Stromal cell of bone marrow (primary cell): ENCODE data around the gene OSTF1.

ENCODE experiments used
- DNase-seq: peaks from one replicate; pipeline ENCODE4 v3.0.0-alpha.2; 2012; ENCODE audit warnings: low read depth

OSTF1 gene, protein sequence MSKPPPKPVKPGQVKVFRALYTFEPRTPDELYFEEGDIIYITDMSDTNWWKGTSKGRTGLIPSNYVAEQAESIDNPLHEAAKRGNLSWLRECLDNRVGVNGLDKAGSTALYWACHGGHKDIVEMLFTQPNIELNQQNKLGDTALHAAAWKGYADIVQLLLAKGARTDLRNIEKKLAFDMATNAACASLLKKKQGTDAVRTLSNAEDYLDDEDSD

DNA sequence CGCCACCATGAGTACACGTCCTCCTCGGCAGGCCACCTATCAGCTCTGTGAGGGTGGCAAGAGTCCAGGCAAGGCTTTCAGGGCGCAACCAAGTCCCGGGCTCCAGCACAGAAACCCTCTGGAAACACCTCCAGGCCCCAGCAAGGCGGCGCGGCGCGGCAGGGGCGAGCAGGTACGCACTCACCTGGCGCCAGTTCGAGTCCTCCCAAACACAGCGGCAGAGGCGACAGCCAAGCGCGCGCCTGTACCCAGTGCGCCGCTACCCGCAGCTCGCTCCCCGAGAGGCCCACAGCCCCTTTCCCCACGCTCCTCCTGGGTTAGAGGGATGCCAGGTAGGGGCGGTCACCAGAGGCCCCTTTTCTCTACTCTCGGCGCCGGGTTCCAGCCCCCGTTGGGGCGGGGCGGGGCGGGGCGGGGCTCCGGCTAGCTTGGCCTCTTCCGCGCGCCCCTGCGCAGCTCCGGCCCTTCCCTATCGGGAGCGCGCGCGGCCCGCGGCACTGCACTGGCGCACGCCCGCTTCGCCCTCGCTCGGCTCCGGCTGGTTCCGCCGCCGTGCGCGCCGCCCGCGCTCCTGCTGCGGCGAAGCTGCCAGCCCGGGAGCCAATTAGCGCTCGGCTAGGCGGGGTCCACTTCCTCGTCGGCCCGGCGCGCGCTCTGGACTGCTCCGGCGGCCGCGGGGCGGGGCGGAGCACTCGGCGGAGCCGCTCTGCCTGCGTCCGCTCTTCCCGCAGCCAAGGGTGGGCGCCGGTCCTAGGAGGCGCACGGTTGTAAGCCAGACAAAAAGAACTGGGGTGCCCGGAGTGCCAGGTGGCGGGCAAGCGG, at the start of gene OSTF1, which contains the start of gene NMRK1:
Gene OSTF1, plus strand, starts transcription at position 691 of the 822 bp plus-strand sequence. CDS start 179 bp downstream, outside the sequence.
Gene NMRK1, minus strand, starts transcription at position 332 of the 822 bp plus-strand sequence. CDS start 5,040 bp downstream, outside the sequence.
- DNase-seq = peak; percentile 95

DNA sequence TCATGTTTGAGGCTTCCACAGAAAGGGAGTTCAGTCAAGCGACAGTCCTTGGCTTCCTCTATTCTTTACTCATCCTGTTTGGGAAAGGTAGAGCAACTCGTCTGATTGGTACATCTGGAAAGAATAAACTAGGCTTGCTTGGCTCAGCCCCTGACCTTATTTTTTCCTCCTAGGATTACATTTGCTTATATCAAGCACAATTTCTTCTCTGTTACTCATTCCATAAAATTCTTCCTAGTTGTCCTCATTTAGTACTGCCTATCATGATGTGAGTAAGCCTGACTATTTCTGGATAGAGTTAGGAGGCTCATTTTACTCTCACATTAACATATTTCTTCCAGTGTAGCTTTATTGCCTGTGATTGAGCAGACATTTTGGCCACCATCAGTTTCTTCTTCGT, 49.3 kb upstream of the OSTF1 start:
- DNase-seq = peak; percentile 78

DNA sequence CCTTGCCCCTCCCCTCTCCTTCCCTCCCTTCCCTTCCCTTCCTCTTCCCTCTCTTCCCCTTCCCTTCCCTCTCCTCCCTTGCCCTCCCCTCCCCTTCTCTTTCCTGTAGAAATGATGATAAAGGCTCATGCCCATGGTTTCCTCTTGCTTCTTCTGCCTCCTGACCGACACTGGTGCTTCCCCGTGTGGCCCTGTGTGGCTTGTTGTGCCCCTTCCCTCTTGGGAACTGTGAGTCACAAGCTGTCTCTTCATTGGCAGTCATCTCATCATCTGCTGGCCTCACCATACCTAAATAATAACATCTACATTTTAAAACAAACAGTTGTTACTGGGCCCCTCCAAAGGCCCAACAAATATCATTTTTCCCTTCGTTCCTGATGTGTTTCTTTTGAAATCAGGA, 48.5 kb upstream of the OSTF1 start:
- no peak for DNase-seq

DNA sequence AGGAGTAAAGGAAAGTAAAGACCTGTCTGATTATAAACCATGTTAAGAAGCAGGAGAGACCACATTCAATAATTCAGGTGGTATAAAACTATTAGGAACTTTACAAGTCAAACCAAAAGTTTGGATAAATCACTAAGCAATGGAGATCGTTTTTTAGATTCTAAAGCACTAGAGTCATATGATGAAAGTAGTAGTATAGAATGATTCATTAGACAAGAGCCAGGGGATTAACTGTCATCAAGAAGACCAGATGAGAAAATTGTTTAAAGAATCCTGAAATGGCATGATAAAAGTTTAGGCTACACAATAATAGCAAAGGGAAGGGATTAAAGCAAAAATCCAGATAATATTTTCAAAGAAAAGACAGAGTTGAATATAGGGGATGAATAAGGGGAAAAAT, 47.3 kb upstream of the OSTF1 start:
- peak; percentile 4 for DNase-seq

DNA sequence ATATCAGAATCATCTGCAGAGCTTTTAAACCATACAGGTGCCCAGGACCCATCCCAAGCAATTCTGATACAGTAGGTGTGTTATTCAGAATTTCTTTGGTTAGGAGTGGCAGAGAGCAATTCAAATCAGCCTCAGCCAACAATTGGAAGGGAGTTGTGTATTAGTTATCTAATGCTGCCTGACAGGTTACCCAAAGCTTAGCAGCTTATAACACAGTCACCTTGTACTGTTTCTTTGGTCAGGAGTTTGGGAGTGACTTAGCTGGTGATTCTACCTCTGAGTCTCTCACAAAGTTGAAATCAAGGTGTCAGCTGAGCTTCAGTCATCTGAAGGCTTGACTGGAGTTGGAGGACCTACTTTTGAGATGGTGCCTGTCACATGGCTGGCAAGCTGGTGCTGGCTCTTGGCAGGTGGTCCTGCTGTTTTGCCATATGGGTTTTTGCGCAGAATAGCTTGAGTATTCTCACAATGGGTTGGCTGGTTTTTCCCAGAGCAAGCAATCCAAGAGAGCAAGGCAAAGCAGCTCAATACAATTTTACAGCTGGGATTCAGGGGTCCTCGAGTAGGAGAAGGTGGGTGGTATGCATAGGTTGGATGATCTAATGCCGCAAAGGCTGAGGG, 41.5 kb upstream of the OSTF1 start:
- DNase-seq = no peak

- no peak for DNase-seq
These were observed 40.8 kb upstream of the OSTF1 start for GRCh38 chr9:75047506-75047905.

- no peak for DNase-seq
These were observed 37.0 kb upstream of the OSTF1 start for GRCh38 chr9:75051285-75051684.

DNA sequence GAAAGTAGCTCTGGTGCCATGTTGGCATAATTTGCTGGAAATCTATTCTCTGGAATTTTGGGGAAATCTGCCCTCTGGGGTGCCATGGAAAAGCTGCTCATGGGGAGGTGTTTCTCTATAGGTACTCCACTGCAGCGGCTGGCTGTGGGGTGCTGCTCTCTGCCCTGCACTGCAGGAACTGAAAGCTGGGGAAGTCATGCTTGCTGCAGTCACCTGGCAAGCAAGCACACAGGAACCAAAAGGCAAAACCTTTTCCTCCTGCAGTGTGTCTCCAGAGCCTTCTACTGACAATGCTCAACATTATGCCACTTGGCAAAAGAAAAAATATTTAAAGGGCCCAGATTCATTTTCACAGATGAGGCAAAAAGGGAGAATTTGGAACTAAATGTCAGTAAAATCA, 34.4 kb upstream of the OSTF1 start:
- no peak for DNase-seq

DNA sequence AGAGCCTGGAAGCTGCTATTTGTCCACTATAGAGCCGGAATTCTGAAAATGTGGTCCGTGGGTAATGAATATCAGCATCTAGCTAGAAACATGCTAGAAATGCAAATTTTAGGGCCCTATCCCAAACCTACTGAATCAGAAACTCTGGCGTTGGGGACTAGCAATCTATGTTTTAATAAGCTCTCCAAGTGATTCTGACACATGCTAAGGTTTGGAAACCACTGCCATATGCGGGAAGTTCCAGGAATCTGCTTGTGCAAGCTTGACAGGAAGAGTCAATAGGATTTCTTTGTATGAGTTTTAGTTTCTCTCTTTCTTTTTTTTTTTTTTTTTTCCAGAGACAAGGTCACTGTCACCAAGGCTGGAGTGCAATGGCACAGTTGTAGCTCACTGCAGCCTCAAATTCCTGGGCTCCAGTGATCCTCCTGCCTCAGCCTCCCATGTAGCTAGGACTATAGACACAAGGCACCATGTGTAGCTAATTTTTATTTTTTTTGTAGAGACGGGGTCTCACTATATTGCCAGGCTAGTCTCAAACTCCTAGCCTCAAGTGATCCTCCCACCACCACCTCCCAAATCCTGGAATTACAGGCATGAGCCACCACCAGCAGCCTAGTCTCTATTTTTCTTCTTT, 33.8 kb upstream of the OSTF1 start:
- DNase-seq = peak; percentile 40

GRCh38 chr9:75061169-75061568, 27.1 kb upstream of the OSTF1 start:
- DNase-seq = no peak

GRCh38 chr9:75063556-75064305, 24.6 kb upstream of the OSTF1 start:
- peak; percentile 38 for DNase-seq

DNA sequence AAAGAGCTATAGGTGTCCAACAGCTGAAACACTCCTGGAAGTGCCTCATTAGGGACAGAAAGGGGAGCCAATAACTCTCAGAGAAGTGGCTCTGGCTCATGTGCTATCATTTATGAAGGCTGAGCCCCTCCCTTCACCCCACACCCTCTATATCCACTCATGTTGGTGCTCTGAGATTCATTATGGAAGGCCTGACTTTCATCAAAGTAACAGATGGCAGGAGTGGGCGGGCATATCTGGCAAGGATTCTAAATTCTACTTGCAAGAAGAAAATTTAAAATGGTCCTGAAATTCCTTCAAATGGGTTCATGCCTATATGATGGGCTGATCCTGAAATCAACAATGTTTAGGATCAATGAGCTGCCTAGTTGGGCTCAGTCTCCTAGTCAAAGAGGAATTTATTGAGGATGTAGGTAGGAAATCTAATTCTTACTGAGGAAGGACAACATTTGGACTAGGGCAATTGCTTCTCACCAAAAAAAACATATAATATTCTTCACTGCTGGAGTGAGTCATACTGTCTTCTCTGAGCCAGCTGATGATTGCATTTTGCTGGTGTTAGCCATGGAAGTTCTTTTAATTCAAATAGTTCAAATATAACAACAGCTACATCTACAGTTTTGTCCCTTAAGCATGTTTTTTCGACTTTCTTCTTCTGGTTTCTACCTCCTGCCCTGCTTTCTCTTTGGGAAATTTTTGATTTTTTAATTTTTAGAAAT, 23.8 kb upstream of the OSTF1 start:
- DNase-seq = peak; percentile 64

GRCh38 chr9:75065510-75065909, 22.8 kb upstream of the OSTF1 start:
- DNase-seq = no peak

- DNase-seq = no peak
These were observed 20.4 kb upstream of the OSTF1 start for GRCh38 chr9:75067894-75068293.

- no peak for DNase-seq
These were observed 19.1 kb upstream of the OSTF1 start for GRCh38 chr9:75069171-75069570.

GRCh38 chr9:75071530-75072122, 16.7 kb upstream of the OSTF1 start:
- no peak for DNase-seq

DNA sequence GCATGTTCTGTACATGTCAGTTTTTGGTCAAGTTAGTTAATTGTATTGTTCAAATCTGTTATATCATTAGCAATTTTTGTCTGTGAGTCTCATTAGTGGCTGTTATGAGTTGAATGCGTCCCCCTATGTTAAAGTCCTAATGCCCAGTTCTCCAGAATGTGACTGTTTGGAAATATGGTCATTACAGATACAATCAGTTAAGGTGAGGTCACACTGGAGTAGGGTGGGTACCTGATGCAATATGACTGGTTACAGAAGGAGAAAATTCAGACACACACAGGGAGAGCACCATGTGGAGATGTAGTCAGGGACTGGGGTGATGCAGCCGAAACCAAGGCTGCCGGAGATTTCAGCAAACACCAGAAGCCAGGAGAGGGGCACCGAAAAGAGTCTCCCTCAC, 15.4 kb upstream of the OSTF1 start:
- DNase-seq = no peak

DNA sequence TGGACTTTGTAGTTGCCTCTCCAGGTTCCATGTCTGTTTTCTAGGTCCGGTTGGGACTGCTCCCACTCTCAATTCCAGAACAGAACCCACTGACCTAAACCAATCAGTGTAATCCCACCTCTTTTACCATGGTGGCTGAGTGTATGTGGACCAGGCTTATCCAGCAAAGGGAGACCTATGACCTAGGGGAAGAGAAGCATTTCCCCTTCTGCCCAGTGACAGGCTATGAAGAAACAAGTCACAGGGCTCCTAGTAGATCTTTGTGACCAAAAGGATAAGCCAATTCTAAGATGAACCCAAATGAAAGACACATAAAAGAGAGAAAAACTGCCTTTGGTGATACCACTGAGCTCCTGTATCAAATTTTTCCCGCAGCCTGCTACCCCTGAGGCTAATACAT, 6.7 kb upstream of the OSTF1 start:
- no peak for DNase-seq

GRCh38 chr9:75083188-75083970, 4.9 kb upstream of the OSTF1 start:
- DNase-seq = no peak
